Measurements from ENCODE around the gene EZR.

GRCh38 chr6:158780988-158781691 lies 38.0 kb downstream of the EZR start:
- TF ChIP-seq CTCF (conservative IDR thresholded peaks at IDR 0.05; ENCODE audit: low read length) (no peak), EZH2phosphoT487 (IDR thresholded peaks at IDR 0.05; ENCODE audit: borderline replicate concordance, low read depth, low read length) (no peak)

All from OCI-LY7 (cell line).